RWPE2 (cell line): ENCODE data around the gene SH2D1B.
"Not testable (repeated sequence)": the region's sequence is repeated elsewhere in the genome, so short reads cannot be mapped to it uniquely, and the experiment has no call there.

ENCODE experiments used
- ATAC-seq: fragments of 200-7000 bp; cut with Tn5 transposase; 3 replicates; pipeline ENCODE4 v1.9.1; 2021; ENCODE audit warnings: low read depth
- DNase-seq: peaks from one replicate; pipeline ENCODE4 v3.0.0-alpha.2; 2020; ENCODE audit warnings: low spot score
- H3K27ac ChIP-seq: fragments of 450-650 bp; 2 replicates; pipeline ENCODE4 v1.5.1; 2017; ENCODE audit warnings: mild to moderate bottlenecking; ENCODE audit not compliant: poor library complexity, severe bottlenecking
- H3K27me3 ChIP-seq: fragments of 250-450 bp; sonication (Bioruptor Pico); 2 replicates; pipeline ENCODE4 v1.5.1; 2021; ENCODE audit warnings: mild to moderate bottlenecking, moderate library complexity; ENCODE audit not compliant: insufficient read depth, poor library complexity, severe bottlenecking
- H3K36me3 ChIP-seq: fragments of 250-450 bp; sonication (Bioruptor Pico); 2 replicates; pipeline ENCODE4 v1.5.1; 2020; ENCODE audit warnings: low read depth, mild to moderate bottlenecking, moderate library complexity
- H3K4me1 ChIP-seq: fragments of 250-450 bp; sonication (Bioruptor Pico); 2 replicates; pipeline ENCODE4 v1.5.1; 2021; ENCODE audit warnings: mild to moderate bottlenecking, moderate library complexity; ENCODE audit not compliant: insufficient read depth, poor library complexity, severe bottlenecking
- H3K4me3 ChIP-seq: fragments of 250-450 bp; sonication (Bioruptor Pico); 2 replicates; pipeline ENCODE4 v1.5.1; 2021; ENCODE audit warnings: mild to moderate bottlenecking, moderate library complexity; ENCODE audit not compliant: severe bottlenecking
- H3K9me3 ChIP-seq: fragments of 250-450 bp; sonication (Bioruptor Pico); 2 replicates; pipeline ENCODE4 v1.5.1; 2021; ENCODE audit warnings: mild to moderate bottlenecking, moderate library complexity; ENCODE audit not compliant: severe bottlenecking
- TF ChIP-seq, protein P1 (sequence below): fragments of 450-650 bp; IDR thresholded peaks from one replicate; pipeline ENCODE4 v1.5.1; 2017; ENCODE audit warnings: mild to moderate bottlenecking, moderate library complexity; ENCODE audit not compliant: poor library complexity, severe bottlenecking

SH2D1B gene

DNA sequence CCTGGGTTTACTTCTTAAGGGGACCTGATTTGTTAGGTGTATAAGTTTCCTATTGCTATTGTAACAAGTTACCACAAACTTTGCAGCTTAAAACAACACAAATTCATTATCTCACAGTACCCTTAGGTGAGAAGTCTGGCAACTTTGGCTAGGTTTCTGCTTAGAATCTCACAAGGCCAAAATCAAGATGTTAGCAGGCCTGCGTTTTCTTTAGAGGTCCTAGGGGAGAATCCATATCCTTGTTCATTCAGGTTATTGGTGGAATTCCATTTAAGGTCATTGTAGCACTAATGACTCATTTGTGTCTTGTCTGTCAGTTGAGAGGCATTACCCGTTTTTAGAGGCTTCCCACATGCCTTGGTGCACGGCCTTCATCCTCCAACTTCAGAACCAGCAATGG lies 8.2 kb upstream of the SH2D1B start:
- ATAC-seq (no peak), DNase-seq (no peak)
- Histone ChIP-seq H3K4me1 (peaks cover 7% of the 10 kb centered on the region), H3K4me3 (no peak overlapping the region), H3K9me3 (no peaks in the 10 kb centered on the region), H3K36me3 (no peaks in the 10 kb centered on the region), H3K27me3 (no peaks in the 10 kb centered on the region), H3K27ac (peak overlapping the region; percentile 30)
- TF ChIP-seq, protein P1, sequence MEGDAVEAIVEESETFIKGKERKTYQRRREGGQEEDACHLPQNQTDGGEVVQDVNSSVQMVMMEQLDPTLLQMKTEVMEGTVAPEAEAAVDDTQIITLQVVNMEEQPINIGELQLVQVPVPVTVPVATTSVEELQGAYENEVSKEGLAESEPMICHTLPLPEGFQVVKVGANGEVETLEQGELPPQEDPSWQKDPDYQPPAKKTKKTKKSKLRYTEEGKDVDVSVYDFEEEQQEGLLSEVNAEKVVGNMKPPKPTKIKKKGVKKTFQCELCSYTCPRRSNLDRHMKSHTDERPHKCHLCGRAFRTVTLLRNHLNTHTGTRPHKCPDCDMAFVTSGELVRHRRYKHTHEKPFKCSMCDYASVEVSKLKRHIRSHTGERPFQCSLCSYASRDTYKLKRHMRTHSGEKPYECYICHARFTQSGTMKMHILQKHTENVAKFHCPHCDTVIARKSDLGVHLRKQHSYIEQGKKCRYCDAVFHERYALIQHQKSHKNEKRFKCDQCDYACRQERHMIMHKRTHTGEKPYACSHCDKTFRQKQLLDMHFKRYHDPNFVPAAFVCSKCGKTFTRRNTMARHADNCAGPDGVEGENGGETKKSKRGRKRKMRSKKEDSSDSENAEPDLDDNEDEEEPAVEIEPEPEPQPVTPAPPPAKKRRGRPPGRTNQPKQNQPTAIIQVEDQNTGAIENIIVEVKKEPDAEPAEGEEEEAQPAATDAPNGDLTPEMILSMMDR: no peak

DNA sequence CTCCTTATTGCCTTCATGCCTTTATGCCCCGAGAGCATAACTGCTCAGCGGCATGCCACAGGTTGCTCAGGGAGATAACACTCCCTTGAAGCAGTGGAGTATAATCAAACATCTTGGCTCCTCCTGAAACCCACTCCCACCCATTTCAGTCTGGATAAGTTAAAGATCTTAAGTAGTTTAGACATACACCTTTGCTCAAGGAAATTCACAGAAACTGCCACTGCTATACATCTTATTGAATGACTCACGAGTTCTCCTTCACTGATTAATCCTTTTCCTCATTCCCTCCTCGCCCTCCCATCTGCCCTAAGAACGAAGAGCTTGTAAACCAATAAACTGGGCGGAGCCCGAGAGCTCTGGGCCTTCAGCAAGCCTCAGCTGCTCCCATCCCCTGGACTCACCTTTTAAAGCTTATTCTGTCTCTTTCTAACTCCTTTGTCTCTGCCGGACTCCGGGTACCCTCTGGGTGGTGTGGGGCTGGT lies 7.6 kb upstream of the SH2D1B start:
- H3K27ac ChIP-seq: peak overlapping the region; percentile 30
- not testable (repeated sequence) for H3K4me1 ChIP-seq, DNase-seq, H3K36me3 ChIP-seq, H3K4me3 ChIP-seq, H3K9me3 ChIP-seq, H3K27me3 ChIP-seq
- peak; percentile 75 for ATAC-seq

DNA sequence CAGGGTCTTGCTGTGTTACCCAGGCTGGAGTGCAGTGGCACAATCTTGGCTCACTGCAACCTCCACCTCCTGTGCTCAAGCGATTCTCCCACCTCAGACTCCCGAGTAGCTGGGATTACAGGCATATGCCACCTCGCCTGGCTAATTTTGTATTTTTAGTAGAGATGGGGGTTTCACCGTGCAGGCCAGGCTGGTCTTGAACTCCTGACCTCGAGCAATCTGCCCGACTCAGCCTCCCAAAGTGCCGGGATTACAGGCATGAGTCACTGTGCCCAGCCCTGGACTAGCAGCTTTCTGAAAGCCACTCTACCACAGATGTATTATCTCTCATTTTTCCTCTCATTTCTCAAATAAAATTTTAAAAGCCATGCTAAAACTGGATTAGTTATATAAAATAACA lies 6.6 kb upstream of the SH2D1B start:
- not testable (repeated sequence) for H3K4me1 ChIP-seq, H3K4me3 ChIP-seq, ATAC-seq, H3K36me3 ChIP-seq, H3K27ac ChIP-seq, H3K27me3 ChIP-seq, H3K9me3 ChIP-seq, DNase-seq

DNA sequence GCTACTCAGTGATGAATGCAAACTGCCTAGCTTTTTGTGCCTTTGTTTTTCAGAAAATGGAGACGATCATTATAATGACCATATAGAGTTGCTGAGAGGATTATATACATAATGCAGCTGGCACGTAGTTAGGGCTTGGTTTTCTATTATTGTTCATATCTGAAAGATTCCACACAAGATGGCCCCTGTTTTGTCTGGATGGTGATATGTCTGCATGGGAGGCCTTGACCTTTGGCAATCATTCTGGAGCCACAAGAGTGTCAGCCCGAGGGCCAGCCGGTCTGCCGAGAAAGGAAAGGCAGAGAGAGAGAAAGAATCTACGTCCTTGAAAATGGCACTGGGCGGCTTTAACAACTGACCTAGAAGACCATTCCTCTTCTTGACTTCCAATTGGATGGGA lies 5.7 kb upstream of the SH2D1B start:
- Histone ChIP-seq H3K36me3 (no peaks in the 10 kb centered on the region), H3K27me3 (no peaks in the 10 kb centered on the region), H3K4me3 (no peak overlapping the region), H3K27ac (no peak overlapping the region), H3K9me3 (no peaks in the 10 kb centered on the region), H3K4me1 (peaks cover 7% of the 10 kb centered on the region)
- TF ChIP-seq, protein P1: no peak
- no peak for ATAC-seq
- no peak for DNase-seq

DNA sequence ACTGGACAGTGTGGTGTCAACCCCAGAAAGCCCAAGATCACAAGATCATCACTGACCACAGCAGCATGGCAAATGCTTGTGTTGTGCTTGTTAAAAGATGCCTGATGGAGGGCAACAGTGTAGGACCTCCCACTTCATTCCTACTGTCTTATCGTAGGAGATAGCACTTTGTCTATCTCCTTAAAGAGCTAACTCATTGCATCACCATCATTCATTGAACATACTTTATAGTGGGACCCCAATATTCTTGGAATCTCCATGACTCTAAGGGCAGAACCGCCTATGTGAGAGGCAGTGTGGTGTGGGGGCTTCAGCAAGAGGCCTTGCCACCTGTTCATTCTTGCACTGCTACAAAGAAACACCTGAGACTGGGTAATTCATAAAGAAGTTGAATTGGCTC lies 5.0 kb upstream of the SH2D1B start:
- Histone ChIP-seq H3K4me3 (no peak overlapping the region), H3K4me1 (peaks cover 7% of the 10 kb centered on the region), H3K9me3 (no peaks in the 10 kb centered on the region), H3K27ac (no peak overlapping the region), H3K27me3 (no peaks in the 10 kb centered on the region), H3K36me3 (no peaks in the 10 kb centered on the region)
- no peak for DNase-seq
- TF ChIP-seq, protein P1: no peak
- ATAC-seq: no peak

DNA sequence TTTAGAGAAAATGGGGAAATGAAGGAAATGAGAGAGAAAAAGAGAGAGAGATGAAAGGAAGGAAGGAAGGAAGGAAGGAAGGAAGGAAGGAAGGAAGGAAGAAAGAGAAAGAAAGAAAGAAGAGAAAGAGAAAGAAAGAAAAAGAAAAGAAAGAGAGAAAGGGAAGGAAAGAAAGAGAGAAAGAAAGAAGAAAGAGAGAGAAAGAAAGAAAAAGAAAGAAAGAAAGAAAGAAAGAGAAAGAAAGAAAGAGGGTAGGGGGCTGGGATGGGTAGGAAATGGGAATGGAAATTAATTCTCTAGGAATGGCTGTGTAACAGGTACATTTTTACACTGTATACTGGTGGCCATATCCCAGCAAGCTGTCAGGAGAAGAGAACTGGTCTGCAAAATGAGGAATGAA lies 4.3 kb upstream of the SH2D1B start:
- Histone ChIP-seq H3K4me1 (peaks cover 7% of the 10 kb centered on the region), H3K9me3 (no peaks in the 10 kb centered on the region), H3K27me3 (no peaks in the 10 kb centered on the region), H3K4me3 (no peak overlapping the region), H3K36me3 (no peaks in the 10 kb centered on the region), H3K27ac (no peak overlapping the region)
- no peak for ATAC-seq
- DNase-seq: no peak
- TF ChIP-seq, protein P1: no peak
